HK-2 (cell line): ENCODE data around the gene CD164L2.
"Not testable (repeated sequence)": the region's sequence is repeated elsewhere in the genome, so short reads cannot be mapped to it uniquely, and the experiment has no call there.

Source experiments
- DNase-seq: peaks from one replicate; pipeline ENCODE4 v3.0.0-alpha.2; 2018; ENCODE audit not compliant: unreplicated experiment

Gene CD164L2

GRCh38 chr1:27383039-27383605, at the start of gene CD164L2:
CD164L2 (minus strand) TSS chr1:27383333; CDS start chr1:27383239, 94 bp downstream.
- no peak for DNase-seq

DNA sequence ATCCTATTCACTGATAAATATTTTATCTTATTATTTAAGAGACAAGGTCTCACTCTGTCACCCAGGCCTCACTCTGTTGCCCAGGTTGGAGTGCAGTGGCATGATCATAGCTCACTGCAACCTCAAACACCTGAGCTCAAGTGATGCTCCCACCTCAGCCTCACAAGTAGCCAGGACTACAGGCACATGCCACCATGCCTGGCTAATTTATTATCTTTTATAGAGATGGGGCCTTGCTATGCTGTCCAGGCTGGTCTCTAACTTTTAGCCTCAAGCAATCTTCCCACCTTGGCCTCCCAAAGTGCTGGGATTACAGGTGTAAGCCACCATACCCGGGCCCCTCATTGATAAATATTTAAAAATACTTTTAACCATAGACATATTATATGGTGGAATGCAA, 49.6 kb upstream of the CD164L2 start:
- DNase-seq, result not testable (repeated sequence)

DNA sequence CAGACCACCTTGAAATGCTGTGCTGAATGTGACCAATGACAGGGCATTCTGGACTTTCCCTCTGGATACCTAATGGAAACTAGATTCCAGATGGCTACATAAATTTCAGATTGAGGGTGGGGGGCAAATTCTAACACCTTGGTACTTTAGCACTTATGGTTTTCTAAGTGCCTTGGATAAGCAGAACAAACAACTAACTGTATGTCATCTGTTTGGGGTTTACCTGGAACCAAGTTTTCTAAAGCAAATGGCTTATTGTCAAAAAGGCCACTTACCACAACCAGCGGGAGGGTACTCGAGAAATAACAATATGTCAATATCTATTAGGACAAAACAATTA, 48.4 kb upstream of the CD164L2 start:
- no peak for DNase-seq

DNA sequence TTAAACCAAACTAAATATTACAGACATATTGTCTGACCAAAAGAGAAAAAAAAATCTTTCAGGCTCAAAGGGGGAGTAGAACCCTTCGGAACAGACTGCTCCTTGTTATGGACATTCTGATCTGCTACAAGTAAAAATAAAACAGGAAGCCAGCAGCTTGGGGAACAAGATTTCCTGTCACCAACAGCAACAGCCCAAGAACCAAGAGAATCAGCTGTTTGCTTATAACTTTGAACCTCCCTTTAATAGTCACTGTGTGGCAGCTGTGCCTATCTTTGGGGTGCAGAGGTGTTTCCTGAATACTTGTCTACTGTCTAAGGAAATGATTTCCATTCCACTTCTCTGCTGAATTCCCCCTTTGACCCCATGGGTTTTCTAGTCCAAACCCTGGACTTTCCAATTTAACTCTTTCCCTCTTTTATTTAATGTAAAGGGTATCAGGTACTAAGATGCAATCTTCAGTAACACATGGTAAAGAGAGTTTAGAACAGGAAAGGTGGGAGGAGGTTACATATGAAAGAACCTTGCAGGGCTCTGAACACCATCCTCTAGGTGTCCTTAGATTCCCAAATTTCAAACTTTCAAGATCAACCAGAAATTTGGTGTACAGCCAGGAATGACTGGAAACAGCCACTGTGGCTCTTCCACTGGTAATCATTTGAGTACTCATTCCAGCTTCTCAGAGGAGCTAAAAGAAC, 47.9 kb upstream of the CD164L2 start:
- DNase-seq, result no peak

DNA sequence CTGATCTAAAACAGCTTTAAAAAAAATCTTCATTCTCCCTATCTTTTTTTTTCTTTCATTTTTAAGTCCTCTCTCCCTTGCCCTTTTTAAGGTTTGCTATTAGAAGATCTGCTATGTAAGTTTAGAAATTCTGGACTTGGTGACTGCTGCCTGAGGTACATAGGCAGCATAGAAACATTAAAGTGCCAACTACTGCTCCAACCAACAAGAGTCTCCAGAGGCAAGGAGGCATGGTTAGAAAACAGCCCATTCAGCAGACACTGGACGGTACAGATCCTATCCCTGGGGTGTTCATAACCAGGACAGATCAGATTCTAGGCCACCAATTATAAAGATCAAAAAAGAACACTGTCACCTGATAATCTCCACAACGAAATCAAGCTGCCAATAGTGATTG, 45.9 kb upstream of the CD164L2 start:
- no peak for DNase-seq

GRCh38 chr1:27428316-27429028, 45.3 kb upstream of the CD164L2 start:
- no peak for DNase-seq

DNA sequence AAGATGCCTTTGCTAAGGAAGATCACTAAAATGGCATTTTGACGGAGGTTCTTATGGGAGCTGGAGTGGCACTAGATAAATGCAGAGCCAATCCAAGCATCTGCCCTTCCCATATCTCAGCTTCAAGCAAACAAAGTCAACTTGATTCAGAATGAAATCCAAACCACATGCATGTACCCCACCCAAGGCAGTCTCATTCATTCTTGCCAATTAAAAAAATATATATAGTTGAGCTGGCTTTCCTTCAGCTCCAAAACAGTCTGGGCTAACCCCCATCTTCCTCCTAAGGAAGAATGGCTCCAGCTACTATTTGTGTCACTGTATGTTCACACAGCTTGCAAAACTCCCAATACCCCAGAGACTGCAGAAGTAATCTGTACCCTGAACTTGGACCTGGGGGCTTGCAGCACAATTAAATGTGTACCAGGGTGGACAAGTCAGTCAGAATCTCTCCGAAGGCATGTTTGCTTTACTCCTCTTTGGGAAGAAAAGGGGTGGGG, 44.7 kb upstream of the CD164L2 start:
- DNase-seq, result no peak

GRCh38 chr1:27427329-27427728, 44.2 kb upstream of the CD164L2 start:
- no peak for DNase-seq

DNA sequence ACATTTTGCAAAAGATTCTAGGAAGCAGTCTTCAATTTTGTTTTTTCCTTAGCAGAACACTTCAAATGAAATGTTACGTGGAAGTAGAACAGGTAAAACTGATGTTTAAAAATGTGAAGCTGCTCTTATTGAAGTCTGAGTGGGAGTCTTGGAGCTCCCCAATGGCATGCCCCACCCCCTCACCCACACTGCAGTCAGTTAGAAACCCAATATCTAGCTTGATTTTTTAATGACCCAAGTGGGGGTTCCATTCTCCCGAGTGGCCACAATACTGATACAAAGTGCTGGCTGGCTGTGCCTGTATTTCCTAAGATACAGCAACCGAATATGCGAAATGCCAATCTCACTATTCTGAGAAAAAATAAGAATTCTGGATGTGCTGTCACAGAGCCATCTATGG, 40.6 kb upstream of the CD164L2 start:
- DNase-seq, result no peak

DNA sequence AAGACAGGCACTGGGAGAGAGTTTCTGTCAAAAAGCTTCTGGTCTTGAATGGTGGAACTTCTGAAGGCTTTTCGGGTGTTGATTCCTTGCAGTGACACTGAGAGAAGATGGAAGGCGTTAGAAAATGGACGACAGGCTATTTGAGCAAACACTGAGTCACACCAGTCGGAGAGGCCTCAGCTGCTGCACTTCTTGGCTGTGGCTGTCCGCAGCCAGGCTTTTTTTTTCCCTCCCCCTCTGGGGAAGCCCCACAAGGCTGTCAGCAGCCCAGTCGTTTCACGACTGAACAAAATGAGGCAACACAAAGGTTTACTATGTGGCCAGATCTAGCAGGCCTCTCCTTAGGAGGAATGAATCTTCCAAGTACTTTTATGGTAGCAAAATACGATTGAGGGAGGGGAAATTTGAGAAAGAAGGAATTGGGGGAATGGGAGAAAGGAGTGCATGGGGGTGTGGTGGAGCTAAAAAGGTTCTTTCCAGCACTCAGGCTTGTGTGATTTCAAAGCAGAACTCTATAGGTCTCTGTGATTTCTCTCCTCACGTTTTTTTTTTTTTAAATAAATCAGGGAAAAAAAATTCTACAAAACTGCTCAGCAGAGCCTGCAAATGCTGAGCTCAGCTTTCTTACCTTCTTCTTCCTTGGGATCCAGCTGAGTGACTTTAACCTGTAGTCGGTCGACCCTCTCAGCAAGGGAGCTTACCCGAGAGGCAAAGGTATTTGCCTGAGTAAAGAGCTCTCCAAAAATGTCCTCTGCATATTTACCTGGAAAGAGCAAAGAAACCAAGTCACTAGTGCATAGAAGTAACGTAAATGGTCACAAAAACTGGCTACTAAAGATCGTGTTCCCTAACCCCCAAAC, 35.4 kb upstream of the CD164L2 start:
- DNase-seq, result peak; percentile 77

- no peak for DNase-seq
Observed at GRCh38 chr1:27417713-27418112, 34.6 kb upstream of the CD164L2 start.

GRCh38 chr1:27416387-27417111, 33.4 kb upstream of the CD164L2 start:
- no peak for DNase-seq

DNA sequence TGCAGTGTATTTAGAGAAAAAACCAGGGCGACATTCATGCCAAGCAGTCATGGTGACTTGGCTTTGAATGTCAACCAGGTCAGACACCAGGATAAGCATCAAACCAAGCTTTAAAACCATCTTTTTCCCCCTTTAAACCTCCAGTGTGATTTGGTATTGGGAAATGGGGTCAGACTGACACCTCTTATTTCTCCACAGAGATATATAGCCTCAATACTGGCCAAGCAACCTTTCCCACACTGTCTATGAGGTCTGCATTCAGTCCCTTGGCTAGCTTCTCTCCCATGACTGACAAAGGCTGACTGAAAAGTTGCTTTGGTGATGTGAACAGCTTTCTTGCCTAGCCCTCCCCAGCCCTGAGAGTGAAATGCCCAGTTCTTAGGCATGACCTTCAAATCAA, 31.0 kb upstream of the CD164L2 start:
- DNase-seq, result no peak

DNA sequence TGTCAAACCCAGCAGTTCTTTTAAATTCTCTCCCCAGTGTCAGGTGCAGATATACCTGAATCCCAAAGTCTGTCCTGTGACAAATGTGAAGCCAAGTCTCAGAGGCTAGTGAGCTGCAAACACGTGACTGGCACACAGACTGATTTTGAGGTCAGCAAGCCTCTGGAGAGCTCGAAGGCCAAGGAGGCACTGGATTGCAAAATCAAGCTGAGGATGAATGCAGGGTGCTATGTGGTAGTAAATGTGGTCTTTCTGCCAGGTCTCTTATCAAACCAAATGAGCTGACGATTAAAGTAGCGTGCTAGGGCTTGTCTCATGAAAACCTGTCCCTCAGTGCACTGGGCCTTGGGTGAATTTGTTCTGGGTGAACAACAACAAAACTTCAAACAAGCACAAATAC, 29.9 kb upstream of the CD164L2 start:
- no peak for DNase-seq

GRCh38 chr1:27412502-27412901, 29.4 kb upstream of the CD164L2 start:
- DNase-seq, result no peak

- no peak for DNase-seq
Observed at GRCh38 chr1:27410709-27411108, 27.6 kb upstream of the CD164L2 start.

DNA sequence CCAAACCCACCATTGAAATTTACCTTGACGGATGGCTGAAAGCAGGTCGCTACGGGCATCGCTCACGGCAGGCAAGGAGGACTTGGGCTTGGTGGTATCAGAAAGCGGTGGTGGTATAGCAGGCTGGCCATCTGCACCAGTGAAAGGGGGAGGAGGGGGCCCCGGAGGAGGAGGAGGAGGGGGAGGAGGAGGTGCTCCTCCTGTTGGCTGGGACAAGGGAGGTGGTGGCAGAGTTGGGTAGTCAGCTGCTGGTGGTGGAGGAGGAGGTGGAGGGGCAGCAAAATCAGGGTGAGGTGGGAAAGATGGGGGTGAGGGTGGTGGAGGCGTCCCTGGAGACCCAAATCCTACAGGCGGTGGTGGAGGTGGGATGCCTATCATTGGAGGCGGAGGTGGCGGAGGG, 26.5 kb upstream of the CD164L2 start:
- no peak for DNase-seq

GRCh38 chr1:27408151-27408550, 25.0 kb upstream of the CD164L2 start:
- no peak for DNase-seq

- not testable (repeated sequence) for DNase-seq
Observed at GRCh38 chr1:27406791-27407190, 23.7 kb upstream of the CD164L2 start.

DNA sequence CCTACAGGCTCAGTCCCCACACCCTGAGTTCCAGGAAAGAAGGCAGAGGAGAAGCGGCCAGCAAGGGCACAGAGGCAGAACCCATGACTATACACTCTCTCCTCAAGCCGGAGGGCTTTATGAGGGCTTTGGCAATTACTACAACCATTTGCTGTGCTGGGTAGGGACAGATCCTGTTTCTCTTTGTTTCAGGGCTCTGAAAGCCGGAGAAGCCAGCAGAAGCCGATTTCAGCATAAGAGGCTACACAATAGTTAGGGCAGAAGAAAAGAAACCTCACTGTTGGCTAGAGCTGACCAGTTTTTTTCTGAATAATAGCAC, 23.2 kb upstream of the CD164L2 start:
- no peak for DNase-seq

- DNase-seq, result not testable (repeated sequence)
Observed at GRCh38 chr1:27405598-27406361, 22.6 kb upstream of the CD164L2 start.
